RWPE1 (cell line): ENCODE results near the gene MTMR10.

Experiments
- CTCF ChIA-PET: fragments of 350-600 bp; sonication (Branson Sonifier 250); formaldehyde crosslinking; extraction: SDS; loops from one replicate; lab custom pipeline; 2021; lab: Yijun Ruan, JAX
- POLR2A ChIA-PET: fragments of 400-600 bp; formaldehyde crosslinking; extraction: SDS; loops from one replicate; lab custom pipeline; 2020; ENCODE audit warnings: antibody characterized with exemption; ENCODE audit not compliant: low non-redundant PET; lab: Yijun Ruan, JAX
- DNase-seq: peaks from one replicate; pipeline ENCODE4 v3.0.0; 2012; ENCODE audit warnings: low spot score
- H3K27ac ChIP-seq: fragments of 450-650 bp; 2 replicates; pipeline ENCODE4 v1.5.1; 2017
- CTCF ChIP-seq: fragments of 450-650 bp; conservative IDR thresholded peaks from 2 replicates; pipeline ENCODE4 v1.5.1; 2017; ENCODE audit warnings: low read depth, mild to moderate bottlenecking

The MTMR10 gene

DNA sequence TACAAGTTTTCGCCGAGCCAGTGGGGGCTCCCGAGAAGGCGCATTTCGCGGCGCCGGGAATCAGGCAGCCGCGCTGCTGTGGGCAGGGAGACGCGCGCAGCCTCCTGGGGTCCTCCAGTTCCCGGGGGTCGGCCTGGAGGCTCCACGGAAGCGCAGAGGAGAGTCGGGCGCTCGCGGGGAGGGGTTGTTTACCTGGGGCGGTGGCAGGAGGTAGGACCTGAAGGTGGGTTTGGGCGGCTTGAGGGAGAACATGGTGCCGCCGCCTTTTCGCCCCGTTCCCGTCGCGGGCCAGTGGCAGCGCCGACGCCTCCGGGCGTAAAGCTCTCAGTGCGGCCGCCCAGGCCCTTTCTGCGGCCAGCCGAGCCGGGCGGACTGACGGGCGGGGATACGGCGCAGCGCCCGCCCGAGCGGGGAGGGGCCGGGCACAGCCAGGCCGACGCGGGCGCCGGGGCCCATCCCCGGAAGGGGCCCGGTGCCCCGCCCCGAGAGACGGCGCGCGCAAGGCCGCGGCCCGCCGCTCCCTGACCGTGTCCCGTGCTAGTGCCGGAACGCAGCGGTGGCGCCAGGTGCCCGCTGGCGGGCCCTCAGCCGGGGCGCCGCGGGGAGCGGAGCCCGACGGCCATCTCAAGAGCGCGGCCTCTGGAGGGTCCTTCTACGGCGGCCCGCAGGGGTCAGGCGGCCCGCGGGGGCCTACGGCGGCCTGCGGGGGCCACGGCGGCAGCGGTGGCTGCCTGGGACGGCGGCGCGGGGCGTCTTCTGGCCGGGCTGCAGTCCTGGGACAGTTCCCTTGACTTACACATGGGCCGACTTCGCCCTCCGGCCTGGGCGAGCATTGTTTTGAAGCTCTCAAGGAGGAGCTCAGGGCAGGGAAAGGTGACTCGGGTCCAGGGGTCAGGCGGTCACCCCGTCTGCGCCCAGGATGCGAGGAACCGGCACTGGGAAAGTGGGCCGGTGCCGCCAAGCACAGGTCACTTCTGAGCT lies at the start of gene MTMR10:
TSS of gene MTMR10 (minus strand) at position 374 of the 981 bp plus-strand sequence. CDS start at position 252, 122 bp downstream.
- peak; percentile 90 for DNase-seq
- CTCF ChIA-PET: interaction anchor here (1.7 kb wide), 1 partner anchor 138 kb away, joined by 6 read pairs; no protein-coding TSS in a partner anchor
- POLR2A ChIA-PET: interaction anchor here (0.6 to 1.1 kb wide), 4 partner anchors 32 to 138 kb away, joined by 3 read pairs; no protein-coding TSS in a partner anchor
- peak within 1 kb of the TSS; percentile 89 for H3K27ac ChIP-seq
- no peak for TF ChIP-seq CTCF

DNA sequence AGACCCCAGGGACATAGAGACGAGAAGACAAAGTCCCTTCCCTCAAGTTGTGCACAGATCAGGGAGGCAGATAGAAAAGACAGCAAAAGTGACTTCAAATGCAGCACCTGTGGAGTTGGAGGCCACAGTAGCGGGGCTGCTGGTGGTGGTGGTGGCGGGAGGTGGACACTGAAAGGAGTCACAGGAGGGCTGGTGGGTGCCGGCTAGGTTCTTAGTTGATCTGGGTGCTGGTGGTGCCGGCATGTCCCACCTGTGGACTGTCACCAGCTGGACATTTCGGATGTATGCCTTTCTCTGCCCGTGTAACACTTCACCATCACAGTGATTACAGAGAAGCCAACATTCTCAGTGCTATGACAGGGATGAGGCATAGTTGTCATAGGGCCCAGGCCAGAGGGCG lies 49.2 kb upstream of the MTMR10 start:
- H3K27ac ChIP-seq: no peak overlapping the region
- TF ChIP-seq CTCF: no peak
- ChIA-PET POLR2A (no interaction called here), CTCF (interaction anchor here (1.1 kb wide), 1 partner anchor 89 kb away, joined by 6 read pairs; no protein-coding TSS in a partner anchor)
- DNase-seq: no peak

DNA sequence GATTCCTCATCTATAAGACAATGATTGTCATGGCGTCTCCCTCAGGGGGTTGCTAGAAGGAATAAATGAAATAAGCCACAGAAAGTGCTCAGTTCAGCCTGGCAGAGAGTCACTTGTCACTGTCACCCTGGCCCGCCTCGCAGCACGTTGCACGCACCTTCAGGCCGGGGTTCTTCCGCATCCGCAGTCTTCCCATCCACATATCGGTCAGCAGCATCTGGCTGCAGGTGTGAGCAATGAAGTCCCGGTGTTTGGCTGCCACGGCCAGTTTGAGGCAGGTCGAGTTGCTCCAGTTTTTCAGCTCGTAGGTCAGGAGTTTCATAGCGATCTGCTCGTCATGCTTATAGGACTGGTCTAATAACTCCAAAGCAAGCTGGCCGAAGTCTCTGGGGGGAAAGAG lies 48.5 kb upstream of the MTMR10 start:
- no peak for TF ChIP-seq CTCF
- H3K27ac ChIP-seq: no peak overlapping the region
- DNase-seq: no peak
- ChIA-PET CTCF (no interaction called here), POLR2A (no interaction called here)

GRCh38 chr15:31037731-31038477 lies 46.5 kb upstream of the MTMR10 start:
- no peak for TF ChIP-seq CTCF
- H3K27ac ChIP-seq: no peak overlapping the region
- no peak for DNase-seq
- POLR2A ChIA-PET: no interaction called here
- CTCF ChIA-PET: interaction anchor here (1.0 kb wide), 1 partner anchor 11 kb away, joined by 3 read pairs; no protein-coding TSS in a partner anchor

DNA sequence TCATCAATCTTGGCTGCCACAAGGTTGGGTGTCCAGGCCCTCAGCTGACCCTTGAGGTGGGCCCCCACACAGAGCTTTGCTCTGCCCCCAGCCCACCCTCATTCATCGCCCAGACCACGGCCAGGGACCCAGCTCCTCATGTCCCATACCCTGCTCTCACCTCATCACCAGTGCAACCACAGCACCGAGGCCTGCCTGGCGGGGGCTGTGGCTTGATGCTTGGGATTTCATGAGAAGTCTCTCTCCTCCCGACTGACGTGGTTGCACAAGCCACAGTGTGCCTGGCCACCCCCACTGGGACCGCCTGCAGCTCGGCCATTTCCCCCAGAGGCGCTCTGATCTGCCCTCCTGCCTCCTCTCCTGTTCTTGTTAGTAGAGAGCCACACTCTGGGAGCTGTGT lies 45.4 kb upstream of the MTMR10 start:
- ChIA-PET POLR2A (no interaction called here), CTCF (interaction anchor here (1.2 kb wide), 1 partner anchor 92 kb away, joined by 3 read pairs; no protein-coding TSS in a partner anchor)
- TF ChIP-seq CTCF: no peak
- DNase-seq: no peak
- no peak overlapping the region for H3K27ac ChIP-seq

- ChIA-PET POLR2A (no interaction called here), CTCF (interaction anchor here (1.2 kb wide), 1 partner anchor 94 kb away, joined by 3 read pairs; no protein-coding TSS in a partner anchor)
- TF ChIP-seq CTCF: no peak
- no peak overlapping the region for H3K27ac ChIP-seq
- DNase-seq: no peak
Observed at GRCh38 chr15:31035610-31036009, 44.2 kb upstream of the MTMR10 start.
